GM23248 (cell line): ENCODE data around the gene FAM53A. TPM values are rescaled to one million over a fixed set of nuclear protein-coding genes. Genes with fewer than 3 reads are reported as not detected.
"Not testable (repeated sequence)": the region's sequence is repeated elsewhere in the genome, so short reads cannot be mapped to it uniquely, and the experiment has no call there.

Experiments used
- DNase-seq: peaks from one replicate; pipeline ENCODE4 v3.0.0-alpha.2; 2015
- H2AFZ ChIP-seq: fragments of 200-600 bp; sonication (generic); 2 replicates; pipeline ENCODE4 v1.6.1; 2016; ENCODE audit warnings: antibody characterized with exemption
- H3F3A ChIP-seq: fragments of 200-600 bp; sonication (generic); 2 replicates; pipeline ENCODE4 v1.6.1; 2016; ENCODE audit warnings: mild to moderate bottlenecking, antibody characterized with exemption, mixed run types; ENCODE audit not compliant: insufficient read depth
- H3K27ac ChIP-seq: fragments of 200-600 bp; sonication (generic); 2 replicates; pipeline ENCODE4 v1.5.1; 2016; ENCODE audit warnings: mild to moderate bottlenecking
- H3K27me3 ChIP-seq: fragments of 200-600 bp; sonication (generic); replicated peaks from 2 replicates; pipeline ENCODE4 v1.6.1; 2016; ENCODE audit warnings: mild to moderate bottlenecking; ENCODE audit not compliant: insufficient read depth
- H3K36me3 ChIP-seq: fragments of 200-600 bp; sonication (generic); 2 replicates; pipeline ENCODE4 v1.6.1; 2016; ENCODE audit warnings: low read depth, mild to moderate bottlenecking
- H3K4me1 ChIP-seq: fragments of 200-600 bp; sonication (generic); 2 replicates; pipeline ENCODE4 v1.6.1; 2016; ENCODE audit warnings: mild to moderate bottlenecking; ENCODE audit not compliant: insufficient read depth
- H3K4me2 ChIP-seq: fragments of 200-600 bp; sonication (generic); one replicate; pipeline ENCODE4 v1.6.1; 2016; ENCODE audit warnings: mild to moderate bottlenecking; ENCODE audit not compliant: unreplicated experiment
- H3K4me3 ChIP-seq: fragments of 200-600 bp; sonication (generic); 2 replicates; pipeline ENCODE4 v1.5.1; 2016; ENCODE audit warnings: mild to moderate bottlenecking
- H3K79me2 ChIP-seq: fragments of 200-600 bp; sonication (generic); 2 replicates; pipeline ENCODE4 v1.6.1; 2016; ENCODE audit warnings: mild to moderate bottlenecking; ENCODE audit not compliant: insufficient read depth
- H3K9ac ChIP-seq: fragments of 200-600 bp; sonication (generic); 2 replicates; pipeline ENCODE4 v1.6.1; 2016; ENCODE audit warnings: mild to moderate bottlenecking
- H3K9me2 ChIP-seq: fragments of 200-600 bp; sonication (generic); 2 replicates; pipeline ENCODE4 v1.6.1; 2016; ENCODE audit warnings: mixed run types, mild to moderate bottlenecking, moderate library complexity; ENCODE audit not compliant: insufficient read depth
- H3K9me3 ChIP-seq: fragments of 200-600 bp; sonication (generic); one replicate; pipeline ENCODE4 v1.6.1; 2017; ENCODE audit warnings: low read depth
- H4K20me1 ChIP-seq: fragments of 200-600 bp; sonication (generic); 2 replicates; pipeline ENCODE4 v1.6.0; 2016; ENCODE audit not compliant: insufficient read depth
- EZH2 ChIP-seq: fragments of 200-600 bp; sonication (generic); IDR thresholded peaks from 2 replicates; pipeline ENCODE4 v1.6.1; 2018; ENCODE audit warnings: antibody characterized with exemption, mild to moderate bottlenecking; ENCODE audit not compliant: insufficient read depth, poor library complexity, severe bottlenecking
- EZH2phosphoT487 ChIP-seq: fragments of 200-600 bp; sonication (generic); IDR thresholded peaks from 2 replicates; pipeline ENCODE4 v1.6.1; 2018; ENCODE audit warnings: antibody characterized with exemption, moderate library complexity, mild to moderate bottlenecking, low read depth; ENCODE audit not compliant: insufficient read depth
- WGBS, 2 experiments: methylation state at CpG; one replicate each; pipeline ENCODE4 v1.1.6; 2015 to 2017; ENCODE audit warnings: low lambda C conversion rate in 2 of 2, low coverage in 1 of 2; ENCODE audit errors: missing lambda C conversion rate in 2 of 2; 5-methylcytosine and 5-hydroxymethylcytosine counted together
- in situ Hi-C: fragments of 300-500 bp; cut with MboI; formaldehyde crosslinking; loops from 2 replicates; pipeline ENCODE4 v1.15.0; 2020
- polyA plus RNA-seq: library from polyadenylated mRNA; unstranded; fragments of >200 nt; fragmentation: Nextera tagmentation; extraction: Ambion mirVana; gene quantifications from 2 replicates; pipeline ENCODE4 v1.2.1, GENCODE V29; 2016
- total RNA-seq: library from RNA; depleted of rRNA; stranded (reverse); fragments of >200 nt; shearing (Covaris generic); gene quantifications from 2 replicates; pipeline ENCODE4 v1.2.3, GENCODE V29; 2014

Gene FAM53A
- total and polyA plus RNA-seq, 2 experiments from 2014 or later = 2.8 to 3.8 TPM

DNA sequence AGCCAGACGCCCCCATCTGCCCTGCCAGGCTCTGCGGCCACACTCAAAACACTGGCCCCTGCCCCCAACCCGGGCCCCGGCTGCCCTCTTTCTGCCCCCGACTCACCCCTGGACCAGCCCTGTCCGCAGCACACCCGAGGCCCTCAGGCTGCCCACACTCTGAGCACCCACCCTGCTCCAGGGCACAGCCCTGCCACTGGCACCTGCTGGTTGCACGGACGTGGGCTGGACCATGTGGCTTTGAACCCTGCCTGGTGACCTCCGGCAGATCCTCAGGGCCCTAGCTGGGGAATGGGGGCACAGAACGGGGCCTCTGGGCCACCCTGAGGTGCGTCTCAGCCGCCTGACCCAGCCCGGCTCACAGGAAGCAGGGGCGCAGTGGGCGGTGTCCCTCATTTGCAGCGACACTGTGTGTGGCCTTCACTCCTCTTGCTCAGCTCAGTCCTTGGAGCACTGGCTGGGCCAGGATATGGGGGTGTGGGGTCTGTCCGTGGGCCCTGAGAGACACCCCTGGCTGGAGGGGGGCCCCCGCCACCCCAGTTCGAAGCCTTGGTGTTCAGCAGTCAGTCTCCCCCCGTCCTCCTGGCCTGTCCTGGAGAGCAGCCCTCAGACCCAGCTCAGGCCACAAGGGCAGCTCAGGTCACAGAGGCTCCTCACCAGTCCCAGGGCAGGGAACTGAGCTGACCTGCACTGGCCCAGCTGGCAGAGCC is 73.2 kb downstream of the FAM53A start:
- Histone ChIP-seq H4K20me1 (no peaks in the 10 kb centered on the region), H3K79me2 (no peaks in the 10 kb centered on the region), H3K9me3 (no peaks in the 10 kb centered on the region), H3K27me3 (no peaks in the 10 kb centered on the region; the same call in 1 of the 2 replicates), H3K9me2 (no peaks in the 10 kb centered on the region), H3K4me2 (no peak overlapping the region), H3K27ac (no peak overlapping the region), H3K4me3 (no peak overlapping the region), H3K9ac (no peak overlapping the region), H3K4me1 (no peaks in the 10 kb centered on the region), H3K36me3 (no peaks in the 10 kb centered on the region), H3F3A (no peaks in the 10 kb centered on the region), H2AFZ (no peak overlapping the region)
- TF ChIP-seq EZH2 = no peak
- TF ChIP-seq EZH2phosphoT487 = no peak
- in situ Hi-C loops = no loop called here
- 63 to 65% methylated on average over 13 to 21 of the region's 21 CpGs for WGBS, 2 experiments
- no peak for DNase-seq

GRCh38 chr4:1609901-1610790 is 74.0 kb downstream of the FAM53A start:
- in situ Hi-C loops = no loop called here
- Histone ChIP-seq H3K27me3 (no peaks in the 10 kb centered on the region), H3K4me1 (no peaks in the 10 kb centered on the region)

GRCh38 chr4:1608821-1609500 is 75.2 kb downstream of the FAM53A start:
- no peak overlapping the region for H3K4me2 ChIP-seq
- WGBS, 2 experiments = 28 to 31% methylated on average over 15 to 17 of the region's 17 CpGs

More at GRCh38 chr4:1609901-1610790, 74.0 kb downstream of the FAM53A start:
- Histone ChIP-seq H4K20me1 (no peaks in the 10 kb centered on the region), H3K9me2 (no peaks in the 10 kb centered on the region), H3K79me2 (no peaks in the 10 kb centered on the region), H3K9ac (no peak overlapping the region), H3K4me3 (no peak overlapping the region), H2AFZ (no peak overlapping the region), H3K9me3 (no peaks in the 10 kb centered on the region), H3K36me3 (no peaks in the 10 kb centered on the region), H3K27ac (no peak overlapping the region), H3F3A (no peaks in the 10 kb centered on the region), H3K4me2 (no peak overlapping the region)
- DNase-seq = no peak
- no peak for TF ChIP-seq EZH2
- TF ChIP-seq EZH2phosphoT487 = no peak
- WGBS, 2 experiments = 80 to 81% methylated on average over 17 to 27 of the region's 27 CpGs

DNA sequence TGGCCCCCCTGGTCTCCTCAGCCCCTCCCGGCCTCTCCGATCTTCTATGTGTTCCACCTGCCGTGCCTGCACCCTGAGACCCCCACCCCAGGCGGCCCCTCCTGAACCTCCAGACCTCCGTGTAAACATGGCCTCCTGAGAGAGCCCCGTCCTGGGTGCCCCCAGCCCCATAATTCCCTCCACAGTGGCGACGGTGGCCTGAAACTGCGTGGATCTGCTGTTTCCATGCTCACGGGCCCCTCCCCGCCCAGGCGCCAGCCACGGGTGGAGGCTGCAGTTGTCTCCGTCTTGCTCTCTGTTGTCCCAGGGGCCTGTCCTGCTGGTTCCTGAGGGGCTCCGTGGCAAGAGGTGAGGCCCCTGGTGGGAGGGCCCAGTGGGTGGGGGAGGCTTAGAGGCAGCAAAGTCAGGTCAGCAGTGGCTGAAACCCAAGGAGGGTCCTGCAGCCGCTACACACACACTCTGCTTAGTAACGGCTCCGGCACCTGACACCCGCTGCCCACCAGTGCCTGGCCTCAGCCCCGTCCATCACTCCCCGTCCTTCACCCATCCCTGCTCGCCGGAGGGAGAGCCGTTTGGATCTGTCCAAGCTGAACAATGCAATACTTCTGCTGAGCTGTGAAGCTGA is 75.8 kb downstream of the FAM53A start:
- Histone ChIP-seq H3K27ac (no peak overlapping the region), H3K9ac (no peak overlapping the region), H3K79me2 (no peaks in the 10 kb centered on the region), H2AFZ (no peak overlapping the region), H3K4me1 (no peaks in the 10 kb centered on the region), H3F3A (no peaks in the 10 kb centered on the region), H3K9me2 (no peaks in the 10 kb centered on the region), H4K20me1 (no peaks in the 10 kb centered on the region), H3K9me3 (no peaks in the 10 kb centered on the region), H3K4me3 (no peak overlapping the region), H3K36me3 (no peaks in the 10 kb centered on the region), H3K4me2 (no peak overlapping the region), H3K27me3 (no peaks in the 10 kb centered on the region)
- no peak for TF ChIP-seq EZH2
- no peak for TF ChIP-seq EZH2phosphoT487
- in situ Hi-C loops = no loop called here
- 46 to 48% methylated on average over 21 to 24 of the region's 24 CpGs for WGBS, 2 experiments
- DNase-seq = no peak

More at GRCh38 chr4:1608821-1609500, 75.2 kb downstream of the FAM53A start:
- H3F3A ChIP-seq = no peaks in the 10 kb centered on the region
- no peak for DNase-seq
- H3K9me2 ChIP-seq = no peaks in the 10 kb centered on the region
- no peak overlapping the region for H3K9ac ChIP-seq
- H3K27ac ChIP-seq = no peak overlapping the region
- H3K36me3 ChIP-seq = no peaks in the 10 kb centered on the region
- no peak overlapping the region for H3K4me3 ChIP-seq
- in situ Hi-C loops = no loop called here
- no peak for TF ChIP-seq EZH2
- no peak for TF ChIP-seq EZH2phosphoT487
- no peaks in the 10 kb centered on the region for H3K4me1 ChIP-seq
- H4K20me1 ChIP-seq = no peaks in the 10 kb centered on the region
- H3K79me2 ChIP-seq = no peaks in the 10 kb centered on the region
- no peak overlapping the region for H2AFZ ChIP-seq
- no peaks in the 10 kb centered on the region for H3K27me3 ChIP-seq
- no peaks in the 10 kb centered on the region for H3K9me3 ChIP-seq

DNA sequence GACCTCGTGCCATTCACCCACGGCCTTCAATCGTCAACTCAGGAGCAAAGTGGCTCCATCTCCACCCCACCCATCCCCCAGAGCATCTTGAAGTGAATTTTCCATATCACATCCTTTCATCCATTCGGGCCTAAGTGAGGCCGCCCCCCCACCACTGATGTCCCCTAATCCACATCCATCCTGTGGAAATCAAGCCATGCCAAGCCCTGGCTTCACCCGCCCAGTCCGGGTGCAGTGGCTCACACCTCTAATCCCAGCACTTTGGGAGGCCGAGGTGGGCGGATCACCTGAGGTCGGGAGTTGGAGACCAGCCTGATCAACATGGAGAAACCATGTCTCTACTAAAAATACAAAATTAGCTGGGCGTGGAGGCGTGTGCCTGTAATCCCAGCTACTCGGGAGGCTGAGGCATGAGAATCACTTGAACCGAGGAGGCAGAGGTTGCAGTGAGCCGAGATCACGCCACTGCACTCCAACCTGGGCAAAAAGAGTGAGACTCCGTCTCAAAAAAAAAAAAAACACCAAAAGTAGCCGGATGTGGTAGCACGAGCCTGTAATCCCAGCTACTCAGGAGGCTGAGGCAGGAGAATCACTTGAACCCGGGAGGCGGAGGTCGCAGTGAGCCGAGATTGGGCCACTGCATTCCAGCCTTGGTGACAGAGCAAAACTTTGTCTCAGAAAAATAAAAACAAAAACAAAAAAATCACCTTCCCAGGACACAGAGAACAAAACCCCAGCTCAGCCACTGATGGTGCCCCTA is 76.5 kb downstream of the FAM53A start:
- DNase-seq, H3K4me2 ChIP-seq, H3K27ac ChIP-seq, H3F3A ChIP-seq, in situ Hi-C loops, H2AFZ ChIP-seq, H3K9me2 ChIP-seq, H3K79me2 ChIP-seq, H3K9ac ChIP-seq, H3K9me3 ChIP-seq, H3K4me1 ChIP-seq, H3K27me3 ChIP-seq, H4K20me1 ChIP-seq, H3K4me3 ChIP-seq, H3K36me3 ChIP-seq: not testable (repeated sequence)
- WGBS, 2 experiments = 84 to 89% methylated on average over 21 to 23 of the region's 23 CpGs
